Measurements from ENCODE around the gene ETV3L.

GRCh38 chr1:157098519-157098918 is 1.1 kb downstream of the ETV3L start:
- TF ChIP-seq POLR2AphosphoS5 (IDR thresholded peaks at IDR 0.05; ENCODE audit: insufficient read depth in 1 of 2, low read depth in 1 of 2) = no peak
- TF ChIP-seq CTCF (IDR thresholded peaks at IDR 0.05) = no peak
